ENCODE measurements around the gene TPCN1.

Gene TPCN1

DNA sequence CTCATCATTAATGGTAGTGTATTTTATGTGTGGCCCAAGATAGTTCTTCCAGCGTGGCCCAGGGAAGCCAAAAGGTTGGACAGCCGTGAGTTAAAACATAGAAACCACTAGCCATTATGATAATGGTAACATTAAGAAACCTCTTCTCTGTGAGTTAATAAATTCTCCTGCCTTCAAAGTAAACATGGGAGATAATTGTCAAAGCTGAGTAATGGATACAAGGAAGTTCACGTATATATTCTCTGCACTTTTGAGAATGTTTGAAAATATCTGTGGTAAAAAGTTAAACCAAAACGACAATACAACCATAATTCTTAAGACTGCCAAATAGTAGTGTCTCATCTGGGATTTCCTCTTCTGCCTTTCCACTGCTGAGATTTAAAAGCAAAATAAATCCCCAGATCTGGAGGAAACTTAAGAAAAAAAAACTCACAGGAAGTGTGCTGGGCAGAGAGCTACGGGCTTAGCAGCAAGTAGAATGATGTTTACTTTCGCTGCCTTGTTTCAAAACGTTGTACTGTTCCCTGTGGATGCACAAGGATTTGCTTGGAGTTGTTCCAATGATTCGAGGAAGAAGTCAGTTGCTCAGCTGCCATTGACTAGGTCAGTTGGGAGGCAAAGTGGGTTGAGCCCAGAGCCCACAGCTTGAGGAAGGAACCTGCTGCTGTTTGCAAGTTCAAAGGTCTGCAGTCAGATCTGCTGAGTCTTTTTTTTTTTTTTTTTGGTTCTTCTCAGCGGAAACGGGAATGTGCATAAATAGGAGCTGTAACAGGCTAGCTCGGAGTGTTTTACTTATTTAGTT lies 1.7 kb downstream of the TPCN1 start:
- DNase-seq (ENCODE audit: low spot score), result no peak
- in situ Hi-C loops (cut with MboI; ENCODE audit: low sequenced_read_pairs, unreplicated experiment), result no loop called here
- TF ChIP-seq, protein P1, sequence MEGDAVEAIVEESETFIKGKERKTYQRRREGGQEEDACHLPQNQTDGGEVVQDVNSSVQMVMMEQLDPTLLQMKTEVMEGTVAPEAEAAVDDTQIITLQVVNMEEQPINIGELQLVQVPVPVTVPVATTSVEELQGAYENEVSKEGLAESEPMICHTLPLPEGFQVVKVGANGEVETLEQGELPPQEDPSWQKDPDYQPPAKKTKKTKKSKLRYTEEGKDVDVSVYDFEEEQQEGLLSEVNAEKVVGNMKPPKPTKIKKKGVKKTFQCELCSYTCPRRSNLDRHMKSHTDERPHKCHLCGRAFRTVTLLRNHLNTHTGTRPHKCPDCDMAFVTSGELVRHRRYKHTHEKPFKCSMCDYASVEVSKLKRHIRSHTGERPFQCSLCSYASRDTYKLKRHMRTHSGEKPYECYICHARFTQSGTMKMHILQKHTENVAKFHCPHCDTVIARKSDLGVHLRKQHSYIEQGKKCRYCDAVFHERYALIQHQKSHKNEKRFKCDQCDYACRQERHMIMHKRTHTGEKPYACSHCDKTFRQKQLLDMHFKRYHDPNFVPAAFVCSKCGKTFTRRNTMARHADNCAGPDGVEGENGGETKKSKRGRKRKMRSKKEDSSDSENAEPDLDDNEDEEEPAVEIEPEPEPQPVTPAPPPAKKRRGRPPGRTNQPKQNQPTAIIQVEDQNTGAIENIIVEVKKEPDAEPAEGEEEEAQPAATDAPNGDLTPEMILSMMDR (IDR thresholded peaks at IDR 0.05; ENCODE audit: borderline replicate concordance, control extremely low read depth, extremely low read depth, insufficient read depth, missing control alignments), result no peak

DNA sequence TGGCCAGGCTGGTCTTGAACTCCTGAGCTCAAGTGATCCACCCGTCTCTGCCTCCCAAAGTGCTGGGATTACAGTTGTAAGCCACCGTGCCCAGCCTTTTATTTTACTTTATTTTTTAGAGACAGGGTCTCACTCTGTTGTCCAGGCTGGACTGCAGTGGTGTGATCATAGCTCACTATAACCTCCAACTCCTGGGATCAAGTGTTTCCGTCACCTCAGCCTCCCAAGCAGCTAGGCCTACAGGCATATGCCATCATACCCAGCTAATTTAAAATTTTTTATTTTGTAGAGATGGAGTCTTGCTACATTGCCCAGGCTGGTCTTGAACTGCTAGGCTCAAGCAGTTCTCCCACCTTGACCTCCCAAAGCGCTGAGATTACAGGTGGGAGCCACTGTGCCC lies 3.7 kb downstream of the TPCN1 start:
- in situ Hi-C loops (cut with MboI; ENCODE audit: low sequenced_read_pairs, unreplicated experiment), result no loop called here
- DNase-seq (ENCODE audit: low spot score), result no peak
- TF ChIP-seq, protein P1 (IDR thresholded peaks at IDR 0.05; ENCODE audit: borderline replicate concordance, control extremely low read depth, extremely low read depth, insufficient read depth, missing control alignments), result no peak

DNA sequence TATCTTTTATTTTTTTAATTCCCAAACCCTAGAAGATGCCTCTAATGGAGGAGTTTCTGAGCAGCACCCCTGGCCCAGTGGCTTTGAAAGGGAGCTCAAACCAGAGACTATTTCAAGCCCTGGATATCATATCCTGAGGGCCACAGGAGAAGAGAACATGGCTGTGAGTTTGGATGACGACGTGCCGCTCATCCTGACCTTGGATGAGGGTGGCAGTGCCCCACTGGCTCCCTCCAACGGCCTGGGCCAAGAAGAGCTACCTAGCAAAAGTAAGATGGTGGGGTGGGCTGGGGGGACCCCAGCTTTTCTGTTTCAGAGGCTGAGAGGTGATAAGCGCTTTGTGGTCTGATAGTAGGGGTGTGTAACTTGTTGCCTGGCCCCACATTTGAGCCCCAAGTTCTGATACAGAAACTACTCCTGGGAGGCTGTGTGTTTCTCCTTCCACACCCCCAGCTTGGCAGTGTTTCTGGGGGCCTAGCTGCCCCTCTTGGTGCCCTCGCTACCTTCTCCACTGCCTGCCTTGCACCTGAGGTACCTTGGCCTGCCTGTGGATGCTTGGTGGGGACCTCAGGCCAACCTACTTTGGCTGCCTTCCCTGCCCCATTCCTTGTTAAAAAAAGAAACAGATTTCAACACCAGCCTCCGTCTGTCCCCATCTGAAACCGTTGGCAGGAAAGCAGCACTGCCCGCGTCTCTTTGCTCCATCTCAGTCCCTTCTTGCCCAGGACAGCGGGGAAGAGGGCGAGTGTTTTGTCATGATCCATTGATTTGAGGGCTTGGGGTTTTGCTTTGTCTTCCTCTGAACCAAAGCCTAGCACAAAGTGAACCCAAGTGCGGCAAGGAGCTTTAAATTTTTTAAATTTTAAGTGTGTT lies 5.7 kb downstream of the TPCN1 start:
- in situ Hi-C loops (cut with MboI; ENCODE audit: low sequenced_read_pairs, unreplicated experiment), result no loop called here
- no peak for DNase-seq (ENCODE audit: low spot score)
- TF ChIP-seq, protein P1 (IDR thresholded peaks at IDR 0.05; ENCODE audit: borderline replicate concordance, control extremely low read depth, extremely low read depth, insufficient read depth, missing control alignments), result no peak

DNA sequence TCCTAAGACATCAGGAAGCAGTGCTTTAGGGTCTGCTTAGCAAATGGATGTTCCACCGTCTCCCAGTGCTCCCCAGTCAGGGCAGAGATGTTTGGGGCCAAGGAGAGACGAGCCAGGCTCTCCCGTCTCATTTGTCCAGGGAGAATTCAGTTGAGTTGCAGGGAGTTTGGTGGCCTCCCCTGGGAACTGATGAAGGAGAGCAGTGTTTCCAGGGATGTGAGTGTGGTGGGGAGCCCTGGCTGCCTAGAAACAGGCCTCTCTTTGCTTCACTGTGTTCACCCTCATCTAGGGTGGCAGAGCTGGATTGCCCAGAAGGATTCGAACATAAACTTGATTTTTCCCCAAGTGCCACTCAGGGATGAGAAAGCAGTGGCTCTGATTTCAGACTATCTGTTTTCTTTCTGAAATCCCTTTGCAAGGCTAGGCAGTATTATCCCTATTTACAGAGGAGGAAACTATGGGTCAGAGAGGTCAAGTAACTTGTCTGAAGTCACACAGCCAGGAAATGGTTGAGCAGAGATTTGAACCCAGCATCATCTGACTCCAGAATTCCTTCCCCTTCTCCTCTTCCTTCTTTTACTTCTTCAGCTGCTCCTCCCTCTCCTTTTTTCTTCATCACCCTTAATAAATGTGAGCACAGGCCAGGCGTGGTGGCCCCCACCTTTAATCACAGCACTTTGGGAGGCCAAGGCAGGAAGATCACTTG lies 6.6 kb downstream of the TPCN1 start:
- TF ChIP-seq, protein P1 (IDR thresholded peaks at IDR 0.05; ENCODE audit: borderline replicate concordance, control extremely low read depth, extremely low read depth, insufficient read depth, missing control alignments), result no peak
- no peak for DNase-seq (ENCODE audit: low spot score)
- in situ Hi-C loops (cut with MboI; ENCODE audit: low sequenced_read_pairs, unreplicated experiment), result no loop called here

DNA sequence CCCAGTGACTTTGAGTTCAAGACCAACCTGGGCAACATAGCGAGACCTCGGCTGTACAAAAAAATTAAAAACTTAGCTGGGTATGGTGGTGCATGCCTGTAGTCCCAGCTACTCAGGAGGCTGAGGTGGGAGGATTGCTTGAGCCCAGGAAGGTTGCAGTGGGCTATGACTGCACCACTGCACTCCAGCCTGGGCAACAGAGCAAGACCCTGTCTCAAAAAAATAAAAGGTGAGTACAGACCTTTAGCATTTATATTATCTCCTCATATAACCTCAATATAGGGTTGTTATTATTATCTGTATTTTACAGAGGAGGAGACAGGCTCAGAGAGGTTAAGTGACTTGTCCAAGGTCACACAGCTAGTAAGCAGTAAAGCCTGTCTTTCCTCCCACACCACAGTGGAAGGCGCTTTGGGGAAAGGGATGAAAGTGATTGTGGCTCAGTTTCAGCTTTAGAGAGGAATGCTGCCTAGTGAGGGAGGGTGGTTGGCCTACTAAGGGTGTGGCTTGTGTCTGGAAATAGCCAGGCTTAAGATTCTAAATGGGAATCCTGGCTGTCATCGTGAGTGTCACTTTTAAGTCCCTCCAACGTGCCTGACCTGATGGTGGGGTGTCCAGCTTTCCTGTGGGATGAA lies 7.2 kb downstream of the TPCN1 start:
- in situ Hi-C loops (cut with MboI; ENCODE audit: low sequenced_read_pairs, unreplicated experiment), result no loop called here
- TF ChIP-seq, protein P1 (IDR thresholded peaks at IDR 0.05; ENCODE audit: borderline replicate concordance, control extremely low read depth, extremely low read depth, insufficient read depth, missing control alignments), result no peak
- no peak for DNase-seq (ENCODE audit: low spot score)
